GM12878 (cell line): ENCODE data around the gene CDC42BPA. TPM values are rescaled to one million over a fixed set of nuclear protein-coding genes. Genes with fewer than 3 reads are reported as not detected.

Experiments used
- ATAC-seq: fragments of 200-7000 bp; cut with Tn5 transposase; 3 replicates; pipeline ENCODE4 v1.9.1; 2020; ENCODE audit warnings: mild to moderate bottlenecking, moderate library complexity
- BruUV-seq: library from RNA; stranded (reverse); fragments of 400-500 nt; replicated peaks from 2 replicates; lab custom pipeline; 2021; lab: Mats Ljungman, UMichigan
- CTCF ChIA-PET: fragments of 300-600 bp; sonication (Branson Sonifier 250); formaldehyde crosslinking; extraction: SDS; loops from one replicate; lab custom pipeline; 2021; ENCODE audit warnings: inconsistent platforms; lab: Yijun Ruan, JAX
- POLR2A ChIA-PET: fragments of 350-600 bp; formaldehyde crosslinking; extraction: SDS; loops from one replicate; lab custom pipeline; 2021; ENCODE audit warnings: inconsistent platforms; lab: Charles Lee
- RAD21 ChIA-PET: fragments of 300-600 bp; sonication (Branson Sonifier 250); formaldehyde crosslinking; loops from one replicate; lab custom pipeline; 2023; ENCODE audit warnings: antibody characterized with exemption; ENCODE audit not compliant: unreplicated experiment; lab: Charles Lee
- SMC1A ChIA-PET: fragments of 300-600 bp; sonication (Branson Sonifier 250); formaldehyde crosslinking; loops from one replicate; lab custom pipeline; 2023; ENCODE audit not compliant: unreplicated experiment, uncharacterized antibody; lab: Charles Lee
- DNase-seq: peaks from one replicate; pipeline ENCODE4 v3.0.0-alpha.2; 2011; ENCODE audit warnings: low read depth, low spot score
- FAIRE-seq: peaks from 3 replicates; lab custom pipeline; 2011; peaks lifted over from hg19 to GRCh38; lab: Jason Lieb, UNC
- H2AFZ ChIP-seq: 2 replicates; pipeline ENCODE4 v1.6.0; 2011; ENCODE audit warnings: low read depth, low read length, control low read depth; ENCODE audit not compliant: control insufficient read depth
- H3K27ac ChIP-seq: 2 replicates; pipeline ENCODE4 v1.5.1; 2011; ENCODE audit warnings: control low read depth; ENCODE audit not compliant: control insufficient read depth, insufficient read depth
- H3K27me3 ChIP-seq, 2 experiments: replicated peaks in 1 of 2; 2 replicates each; pipeline versions ENCODE4 v1.6.0 to v1.6.1; 2011; ENCODE audit warnings: low read length in 1 of 2; ENCODE audit not compliant: control insufficient read depth in 2 of 2, insufficient read depth in 2 of 2
- H3K36me3 ChIP-seq, 2 experiments: 2 replicates each; pipeline ENCODE4 v1.5.1; 2011; ENCODE audit warnings: low read length in 1 of 2; ENCODE audit not compliant: control insufficient read depth in 2 of 2, insufficient read depth in 2 of 2
- H3K4me1 ChIP-seq: 2 replicates; pipeline ENCODE4 v1.6.1; 2011; ENCODE audit warnings: mild to moderate bottlenecking, low read length, moderate library complexity, mixed read lengths; ENCODE audit not compliant: control insufficient read depth, insufficient read depth
- H3K4me2 ChIP-seq: 2 replicates; pipeline ENCODE4 v1.6.0; 2011; ENCODE audit warnings: control low read depth; ENCODE audit not compliant: control insufficient read depth, insufficient read depth
- H3K4me3 ChIP-seq: fragments of 200-600 bp; sonication (generic); 2 replicates; pipeline ENCODE4 v1.5.1; 2016
- H3K79me2 ChIP-seq: 2 replicates; pipeline ENCODE4 v1.6.0; 2011; ENCODE audit warnings: low read length; ENCODE audit not compliant: control insufficient read depth, insufficient read depth
- H3K9ac ChIP-seq: 2 replicates; pipeline ENCODE4 v1.8.0; 2011; ENCODE audit warnings: low read length, control low read depth, mixed read lengths; ENCODE audit not compliant: control insufficient read depth, insufficient read depth
- H3K9me3 ChIP-seq: replicated peaks from 3 replicates; pipeline ENCODE4 v1.5.1; 2011; ENCODE audit warnings: mild to moderate bottlenecking, low read length; ENCODE audit not compliant: control insufficient read depth, insufficient read depth
- H4K20me1 ChIP-seq: 2 replicates; pipeline ENCODE4 v1.6.0; 2011; ENCODE audit not compliant: control insufficient read depth, insufficient read depth
- BCL3 ChIP-seq: IDR thresholded peaks from 2 replicates; pipeline ENCODE4 v1.6.1; 2011; ENCODE audit warnings: borderline replicate concordance, low read depth, mild to moderate bottlenecking, moderate library complexity, low read length; ENCODE audit not compliant: insufficient read depth, poor library complexity, severe bottlenecking
- MYC ChIP-seq: IDR thresholded peaks from 2 replicates; pipeline ENCODE4 v1.6.1; 2011; ENCODE audit warnings: mild to moderate bottlenecking, low read length, moderate library complexity, inconsistent platforms; ENCODE audit not compliant: insufficient read depth, insufficient replicate concordance, insufficient read length, severe bottlenecking
- PAX8 ChIP-seq: fragments of 450-650 bp; IDR thresholded peaks from 2 replicates; pipeline ENCODE4 v1.6.1; 2017; ENCODE audit warnings: mild to moderate bottlenecking, moderate library complexity
- POLR2AphosphoS2 ChIP-seq: IDR thresholded peaks from 2 replicates; pipeline ENCODE4 v1.6.1; 2011; ENCODE audit warnings: low read depth, mild to moderate bottlenecking, low read length, improper control_type of control experiment, moderate library complexity
- SIX5 ChIP-seq: IDR thresholded peaks from 2 replicates; pipeline ENCODE4 v1.6.1; 2011; ENCODE audit warnings: mild to moderate bottlenecking, low read depth, low read length, moderate library complexity; ENCODE audit not compliant: severe bottlenecking
- ZNF274 ChIP-seq: IDR thresholded peaks from one replicate; pipeline ENCODE4 v1.8.0; 2011; ENCODE audit not compliant: insufficient read length, insufficient read depth
- WGBS: methylation state at CpG from one replicate; pipeline ENCODE4 v1.1.6; 2016; ENCODE audit warnings: low lambda C conversion rate; ENCODE audit not compliant: insufficient replicate concordance, insufficient coverage; ENCODE audit errors: missing lambda C conversion rate; 5-methylcytosine and 5-hydroxymethylcytosine counted together
- in situ Hi-C: fragments of 300-500 bp; cut with MboI; formaldehyde crosslinking; loops from 9 replicates; pipeline ENCODE4 v1.14.3; 2018; ENCODE audit warnings: mixed read lengths
- intact Hi-C: fragments of 100-400 bp; cut with micrococcal nuclease; formaldehyde crosslinking; loops from one replicate; pipeline ENCODE4 v1.14.2; 2022; ENCODE audit not compliant: unreplicated experiment
- polyA plus RNA-seq, 11 experiments: library from polyadenylated mRNA; depleted of rRNA in 4 of 11; unstranded in 6 of 11; stranded (reverse) in 5 of 11; fragments of >200 nt; fragmentation: Nextera tagmentation in 4 of 11; fragmentation: Illumina TruSeq in 1 of 11; extraction: Ambion mirVana in 4 of 11; extraction: Trizol in 1 of 11; gene quantifications; 1 replicate in 1 of 11; 2 replicates in 10 of 11; pipeline versions ENCODE4 v1.2.1 to v1.2.3, GENCODE V29; 2011 to 2016; ENCODE audit warnings: inconsistent platforms in 2 of 11, missing spikeins in 2 of 11, low read depth in 1 of 11
- total RNA-seq, 4 experiments: library from RNA; depleted of rRNA in 3 of 4; stranded (reverse); fragments of >200 nt in 3 of 4; fragmentation: Illumina TruSeq in 1 of 4; extraction: Trizol in 1 of 4; gene quantifications; 2 replicates each; pipeline versions ENCODE4 v1.2.1 to v1.2.3, GENCODE V29; 2013 to 2021
- TF ChIP-seq, protein P1 (sequence below): IDR thresholded peaks from 2 replicates; pipeline ENCODE4 v1.6.1; 2012; ENCODE audit warnings: mild to moderate bottlenecking, low read depth, low read length

Gene CDC42BPA
- total and polyA plus RNA-seq, 10 of the 15 experiments (the other 5 are each of a cell fraction or from before 2014, with no cell fraction given): 0.02 to 0.52 (median 0.10) TPM

DNA sequence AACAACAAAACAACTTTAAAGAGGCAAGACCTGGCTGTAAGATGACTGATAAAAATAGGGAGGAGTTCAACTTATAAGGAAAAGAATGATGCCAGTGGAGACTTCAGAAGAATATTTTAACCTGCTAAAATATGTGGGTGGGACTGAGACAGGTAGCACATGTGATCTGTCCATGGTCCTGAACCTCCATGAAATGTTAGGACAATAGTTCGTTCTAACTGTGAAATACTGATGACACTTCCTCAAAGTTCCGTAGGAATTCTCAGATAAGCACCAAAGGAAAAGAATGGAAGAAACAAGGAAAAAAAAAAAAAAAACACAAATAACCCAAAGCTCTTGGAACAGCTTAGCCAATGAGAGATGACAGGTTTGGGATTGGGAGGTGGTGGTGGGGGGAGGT is 44.7 kb downstream of the CDC42BPA start:
- Histone ChIP-seq H3K79me2 (no peaks in the 10 kb centered on the region), H3K27ac (no peak overlapping the region), H4K20me1 (no peaks in the 10 kb centered on the region), H3K27me3 (no peaks in the 10 kb centered on the region), H3K4me1 (no peaks in the 10 kb centered on the region), H3K4me2 (no peak overlapping the region), H3K36me3 (no peaks in the 10 kb centered on the region), H3K4me3 (no peak overlapping the region), H2AFZ (no peak overlapping the region), H3K9ac (no peak overlapping the region), H3K9me3 (no peaks in the 10 kb centered on the region)
- FAIRE-seq (no peak), DNase-seq (no peak), ATAC-seq (no peak)
- ChIA-PET SMC1A (no interaction called here), RAD21 (interaction anchor here (0.7 kb wide), 1 partner anchor 103 kb away, joined by 4 read pairs; no protein-coding TSS in a partner anchor), POLR2A (no interaction called here), CTCF (interaction anchor here (0.6 kb wide), 1 partner anchor 110 kb away, joined by 3 read pairs; no protein-coding TSS in a partner anchor)
- 0% methylated on average over 2 of the region's 2 CpGs for WGBS
- in situ Hi-C loops: no loop called here
- TF ChIP-seq PAX8: no peak
- no peak for TF ChIP-seq POLR2AphosphoS2
- TF ChIP-seq, protein P1, sequence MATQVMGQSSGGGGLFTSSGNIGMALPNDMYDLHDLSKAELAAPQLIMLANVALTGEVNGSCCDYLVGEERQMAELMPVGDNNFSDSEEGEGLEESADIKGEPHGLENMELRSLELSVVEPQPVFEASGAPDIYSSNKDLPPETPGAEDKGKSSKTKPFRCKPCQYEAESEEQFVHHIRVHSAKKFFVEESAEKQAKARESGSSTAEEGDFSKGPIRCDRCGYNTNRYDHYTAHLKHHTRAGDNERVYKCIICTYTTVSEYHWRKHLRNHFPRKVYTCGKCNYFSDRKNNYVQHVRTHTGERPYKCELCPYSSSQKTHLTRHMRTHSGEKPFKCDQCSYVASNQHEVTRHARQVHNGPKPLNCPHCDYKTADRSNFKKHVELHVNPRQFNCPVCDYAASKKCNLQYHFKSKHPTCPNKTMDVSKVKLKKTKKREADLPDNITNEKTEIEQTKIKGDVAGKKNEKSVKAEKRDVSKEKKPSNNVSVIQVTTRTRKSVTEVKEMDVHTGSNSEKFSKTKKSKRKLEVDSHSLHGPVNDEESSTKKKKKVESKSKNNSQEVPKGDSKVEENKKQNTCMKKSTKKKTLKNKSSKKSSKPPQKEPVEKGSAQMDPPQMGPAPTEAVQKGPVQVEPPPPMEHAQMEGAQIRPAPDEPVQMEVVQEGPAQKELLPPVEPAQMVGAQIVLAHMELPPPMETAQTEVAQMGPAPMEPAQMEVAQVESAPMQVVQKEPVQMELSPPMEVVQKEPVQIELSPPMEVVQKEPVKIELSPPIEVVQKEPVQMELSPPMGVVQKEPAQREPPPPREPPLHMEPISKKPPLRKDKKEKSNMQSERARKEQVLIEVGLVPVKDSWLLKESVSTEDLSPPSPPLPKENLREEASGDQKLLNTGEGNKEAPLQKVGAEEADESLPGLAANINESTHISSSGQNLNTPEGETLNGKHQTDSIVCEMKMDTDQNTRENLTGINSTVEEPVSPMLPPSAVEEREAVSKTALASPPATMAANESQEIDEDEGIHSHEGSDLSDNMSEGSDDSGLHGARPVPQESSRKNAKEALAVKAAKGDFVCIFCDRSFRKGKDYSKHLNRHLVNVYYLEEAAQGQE: peak; percentile 79
- TF ChIP-seq ZNF274: no peak
- no peak for TF ChIP-seq BCL3
- no peak for TF ChIP-seq MYC
- TF ChIP-seq SIX5: no peak
- BruUV-seq: no TSS peak
- intact Hi-C loops: no loop called here
